Measurements from ENCODE around the gene MAP3K7. TPM values are rescaled to one million over a fixed set of nuclear protein-coding genes. Genes with fewer than 3 reads are reported as not detected.

Gene MAP3K7
- total and polyA plus RNA-seq, 2 experiments from 2014 or later = 32.9 to 36.9 TPM

DNA sequence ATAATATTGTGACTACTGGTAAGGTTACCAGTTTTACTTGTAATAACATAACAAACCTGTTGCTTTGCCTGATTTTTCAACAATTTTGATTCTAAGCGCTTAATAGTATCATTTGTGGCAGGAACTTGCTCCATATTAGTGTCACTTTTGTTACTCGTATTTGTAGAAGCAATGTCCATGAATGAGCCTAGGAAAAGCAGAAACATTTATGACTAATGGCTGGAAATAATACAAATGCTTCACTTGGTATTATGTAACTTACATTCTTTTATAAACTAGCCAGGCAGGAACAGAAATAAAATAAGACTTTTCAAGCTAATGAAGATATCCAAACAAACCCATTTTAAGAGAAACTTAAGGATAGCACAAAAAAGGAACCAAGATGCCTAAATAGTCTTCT lies 38.9 kb downstream of the MAP3K7 start:
- H3K9me2 ChIP-seq (ENCODE audit: insufficient read depth) = no peaks in the 10 kb centered on the region
- DNase-seq = peak; percentile 42
- no peak overlapping the region for H3K4me3 ChIP-seq
- no peaks in the 10 kb centered on the region for H3K9me3 ChIP-seq (ENCODE audit: low read depth)
- 0 out of 2 replicates have a peak, but pooled peaks cover 9% of the 10 kb centered on the region for H3K4me1 ChIP-seq (ENCODE audit: insufficient read depth)
- H3K4me2 ChIP-seq (ENCODE audit: unreplicated experiment) = no peak overlapping the region
- no peak overlapping the region for H3K27ac ChIP-seq
- TF ChIP-seq EZH2 (IDR thresholded peaks at IDR 0.05; ENCODE audit: insufficient read depth, poor library complexity, severe bottlenecking) (no peak), EZH2phosphoT487 (IDR thresholded peaks at IDR 0.05; ENCODE audit: insufficient read depth, low read depth) (no peak)
- no peaks in the 10 kb centered on the region; the same call in 1 of the 2 replicates for H4K20me1 ChIP-seq (ENCODE audit: insufficient read depth)
- WGBS, 2 experiments (ENCODE audit: low coverage in 1 of 2, low lambda C conversion rate in 2 of 2, missing lambda C conversion rate in 2 of 2) = 89 to 98% methylated on average over 2 of the region's 2 CpGs
- H3F3A ChIP-seq (ENCODE audit: insufficient read depth) = peaks cover 15% of the 10 kb centered on the region; the same call in 1 of the 2 replicates
- H3K27me3 ChIP-seq (replicated peaks; ENCODE audit: insufficient read depth) = no peaks in the 10 kb centered on the region
- no peaks in the 10 kb centered on the region for H3K79me2 ChIP-seq (ENCODE audit: insufficient read depth)
- H2AFZ ChIP-seq = no peak overlapping the region
- no peak overlapping the region for H3K9ac ChIP-seq
- in situ Hi-C loops (cut with MboI) = no loop called here
- H3K36me3 ChIP-seq (ENCODE audit: low read depth) = peaks cover 95% of the 10 kb centered on the region

DNA sequence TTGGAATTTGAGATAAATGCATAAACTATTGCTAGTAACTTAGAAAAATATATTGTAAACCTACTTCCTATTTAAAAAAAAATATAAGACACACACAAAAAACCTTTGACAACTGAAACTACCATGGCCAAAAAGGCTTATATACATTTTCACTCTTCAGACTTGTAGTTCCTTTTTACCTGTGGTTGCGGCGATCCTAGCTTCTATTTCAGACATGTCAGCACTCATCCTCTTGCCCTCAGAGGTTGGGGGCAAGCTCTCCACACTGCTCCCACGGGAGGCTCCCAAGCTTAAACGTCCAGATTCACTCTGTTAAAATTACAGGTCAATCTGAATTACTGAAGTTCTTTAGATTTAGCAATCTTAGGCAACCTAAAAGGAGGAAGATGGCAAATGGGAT lies 39.8 kb downstream of the MAP3K7 start:
- Histone ChIP-seq H3K27ac (no peak overlapping the region), H3K9ac (no peak overlapping the region), H4K20me1 (ENCODE audit: insufficient read depth) (no peaks in the 10 kb centered on the region), H3K9me3 (ENCODE audit: low read depth) (no peaks in the 10 kb centered on the region), H3K36me3 (ENCODE audit: low read depth) (peaks cover 88% of the 10 kb centered on the region), H3K79me2 (ENCODE audit: insufficient read depth) (no peaks in the 10 kb centered on the region), H3F3A (ENCODE audit: insufficient read depth) (peaks cover 15% of the 10 kb centered on the region; the same call in 1 of the 2 replicates), H3K27me3 (replicated peaks; ENCODE audit: insufficient read depth) (no peaks in the 10 kb centered on the region), H2AFZ (no peak overlapping the region), H3K9me2 (ENCODE audit: insufficient read depth) (no peaks in the 10 kb centered on the region), H3K4me2 (ENCODE audit: unreplicated experiment) (no peak overlapping the region), H3K4me3 (no peak overlapping the region), H3K4me1 (ENCODE audit: insufficient read depth) (0 out of 2 replicates have a peak, but pooled peaks cover 9% of the 10 kb centered on the region)
- DNase-seq = no peak
- WGBS, 2 experiments (ENCODE audit: low coverage in 1 of 2, low lambda C conversion rate in 2 of 2, missing lambda C conversion rate in 2 of 2) = 76% methylated on average over 4 of the region's 4 CpGs
- in situ Hi-C loops (cut with MboI) = no loop called here
- TF ChIP-seq EZH2 (IDR thresholded peaks at IDR 0.05; ENCODE audit: insufficient read depth, poor library complexity, severe bottlenecking) (no peak), EZH2phosphoT487 (IDR thresholded peaks at IDR 0.05; ENCODE audit: insufficient read depth, low read depth) (no peak)

DNA sequence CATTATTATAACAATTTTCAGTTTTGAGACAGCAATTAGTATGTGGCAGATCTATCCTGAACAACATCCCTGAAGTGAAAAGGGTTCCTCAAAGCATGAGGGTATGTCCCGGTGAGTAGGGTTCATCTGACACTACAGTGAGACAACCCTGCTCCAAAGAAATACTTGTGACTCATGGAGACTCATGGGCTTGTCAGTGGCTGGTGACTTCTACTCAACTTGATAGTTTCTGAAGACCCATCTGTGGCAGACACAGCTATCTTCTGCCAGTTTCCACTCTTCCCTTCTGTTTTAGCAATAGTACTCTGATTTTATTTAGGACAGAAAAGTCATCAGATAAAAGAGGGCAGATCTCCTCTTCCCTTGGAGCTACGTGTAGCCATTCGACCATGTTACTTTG lies 41.4 kb downstream of the MAP3K7 start:
- H3K9me2 ChIP-seq (ENCODE audit: insufficient read depth) = no peaks in the 10 kb centered on the region
- 80 to 84% methylated on average over 3 of the region's 3 CpGs for WGBS, 2 experiments (ENCODE audit: low coverage in 1 of 2, low lambda C conversion rate in 2 of 2, missing lambda C conversion rate in 2 of 2)
- no peak overlapping the region for H3K9ac ChIP-seq
- TF ChIP-seq EZH2 (IDR thresholded peaks at IDR 0.05; ENCODE audit: insufficient read depth, poor library complexity, severe bottlenecking) (no peak), EZH2phosphoT487 (IDR thresholded peaks at IDR 0.05; ENCODE audit: insufficient read depth, low read depth) (no peak)
- no peak overlapping the region for H2AFZ ChIP-seq
- peaks cover 15% of the 10 kb centered on the region; the same call in 1 of the 2 replicates for H3F3A ChIP-seq (ENCODE audit: insufficient read depth)
- H3K36me3 ChIP-seq (ENCODE audit: low read depth) = peaks cover 82% of the 10 kb centered on the region
- no peaks in the 10 kb centered on the region for H4K20me1 ChIP-seq (ENCODE audit: insufficient read depth)
- H3K4me1 ChIP-seq (ENCODE audit: insufficient read depth) = 0 out of 2 replicates have a peak, but pooled peaks cover 9% of the 10 kb centered on the region
- no peaks in the 10 kb centered on the region for H3K27me3 ChIP-seq (replicated peaks; ENCODE audit: insufficient read depth)
- DNase-seq = peak; percentile 52
- in situ Hi-C loops (cut with MboI) = no loop called here
- no peak overlapping the region for H3K4me3 ChIP-seq
- no peaks in the 10 kb centered on the region for H3K9me3 ChIP-seq (ENCODE audit: low read depth)
- H3K79me2 ChIP-seq (ENCODE audit: insufficient read depth) = no peaks in the 10 kb centered on the region
- no peak overlapping the region for H3K27ac ChIP-seq
- no peak overlapping the region for H3K4me2 ChIP-seq (ENCODE audit: unreplicated experiment)

DNA sequence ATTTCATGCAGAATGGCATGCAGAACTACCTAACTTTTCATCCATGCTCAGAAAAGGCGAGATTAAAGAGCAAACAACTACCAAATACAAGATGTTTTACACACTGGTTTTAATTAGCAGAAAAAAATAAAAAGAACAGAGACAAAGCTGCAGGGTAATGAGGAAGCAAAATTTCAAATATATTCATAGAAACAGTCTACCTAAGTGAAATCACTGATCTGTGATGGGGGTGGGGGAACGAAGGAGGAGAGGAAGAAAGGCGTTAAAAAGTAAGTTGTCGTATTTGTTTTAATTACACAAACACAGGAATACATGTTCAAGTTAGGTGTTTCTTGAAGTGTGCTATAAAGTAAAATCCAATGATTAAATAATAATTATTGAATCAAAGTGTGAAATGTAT lies 42.1 kb downstream of the MAP3K7 start:
- Histone ChIP-seq H3K4me3 (no peak overlapping the region), H3K36me3 (ENCODE audit: low read depth) (peaks cover 76% of the 10 kb centered on the region), H2AFZ (no peak overlapping the region), H3K4me1 (ENCODE audit: insufficient read depth) (0 out of 2 replicates have a peak, but pooled peaks cover 9% of the 10 kb centered on the region), H3K4me2 (ENCODE audit: unreplicated experiment) (no peak overlapping the region), H3K9me3 (ENCODE audit: low read depth) (no peaks in the 10 kb centered on the region), H4K20me1 (ENCODE audit: insufficient read depth) (no peaks in the 10 kb centered on the region), H3K27me3 (replicated peaks; ENCODE audit: insufficient read depth) (no peaks in the 10 kb centered on the region), H3K9ac (no peak overlapping the region), H3F3A (ENCODE audit: insufficient read depth) (peaks cover 16% of the 10 kb centered on the region), H3K79me2 (ENCODE audit: insufficient read depth) (no peaks in the 10 kb centered on the region), H3K9me2 (ENCODE audit: insufficient read depth) (no peaks in the 10 kb centered on the region), H3K27ac (no peak overlapping the region)
- WGBS, 2 experiments (ENCODE audit: low coverage in 1 of 2, low lambda C conversion rate in 2 of 2, missing lambda C conversion rate in 2 of 2) = 93 to 94% methylated on average over 4 of the region's 4 CpGs
- no peak for TF ChIP-seq EZH2phosphoT487 (IDR thresholded peaks at IDR 0.05; ENCODE audit: insufficient read depth, low read depth)
- TF ChIP-seq EZH2 (IDR thresholded peaks at IDR 0.05; ENCODE audit: insufficient read depth, poor library complexity, severe bottlenecking) = no peak
- no peak for DNase-seq
- in situ Hi-C loops (cut with MboI) = no loop called here

DNA sequence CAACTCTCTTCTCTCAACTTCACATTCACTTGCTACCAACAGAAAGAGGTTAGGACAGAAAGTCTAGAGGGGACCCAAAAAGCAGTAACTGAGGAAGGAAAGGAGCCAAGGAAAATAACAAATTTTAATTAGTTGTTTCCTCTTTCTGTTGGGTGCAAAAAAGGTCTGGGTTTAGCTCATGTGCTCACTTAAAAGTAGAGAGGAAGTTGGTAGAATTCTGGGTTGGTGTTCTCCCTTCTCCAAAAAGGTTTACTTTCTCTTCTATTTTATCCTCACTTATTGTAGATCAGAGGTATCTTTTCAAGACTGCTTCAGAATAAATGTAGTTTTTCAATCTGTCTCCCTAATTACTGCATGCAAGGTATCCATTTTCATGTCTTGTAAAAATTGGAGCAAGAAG lies 42.8 kb downstream of the MAP3K7 start:
- Histone ChIP-seq H3K27me3 (replicated peaks; ENCODE audit: insufficient read depth) (no peaks in the 10 kb centered on the region), H3K9me2 (ENCODE audit: insufficient read depth) (no peaks in the 10 kb centered on the region), H3K79me2 (ENCODE audit: insufficient read depth) (no peaks in the 10 kb centered on the region), H3K4me2 (ENCODE audit: unreplicated experiment) (no peak overlapping the region), H3K4me1 (ENCODE audit: insufficient read depth) (peaks cover 12% of the 10 kb centered on the region; the same call in 1 of the 2 replicates), H3F3A (ENCODE audit: insufficient read depth) (peaks cover 22% of the 10 kb centered on the region), H3K4me3 (no peak overlapping the region), H3K9me3 (ENCODE audit: low read depth) (no peaks in the 10 kb centered on the region), H2AFZ (no peak overlapping the region), H3K36me3 (ENCODE audit: low read depth) (peaks cover 70% of the 10 kb centered on the region), H4K20me1 (ENCODE audit: insufficient read depth) (no peaks in the 10 kb centered on the region), H3K27ac (no peak overlapping the region), H3K9ac (no peak overlapping the region)
- no peak for DNase-seq
- TF ChIP-seq EZH2 (IDR thresholded peaks at IDR 0.05; ENCODE audit: insufficient read depth, poor library complexity, severe bottlenecking) (no peak), EZH2phosphoT487 (IDR thresholded peaks at IDR 0.05; ENCODE audit: insufficient read depth, low read depth) (no peak)
- in situ Hi-C loops (cut with MboI) = no loop called here
